H4 (cell line): ENCODE measurements around the gene MSI2. TPM values are rescaled to one million over a fixed set of nuclear protein-coding genes. Genes with fewer than 3 reads are reported as not detected.

ENCODE experiments used
- DNase-seq: peaks from one replicate; pipeline ENCODE4 v3.0.0-alpha.2; 2015; ENCODE audit warnings: low spot score
- total RNA-seq: library from RNA; depleted of rRNA; stranded (reverse); fragments of >200 nt; shearing (Covaris generic); gene quantifications from 2 replicates; pipeline ENCODE4 v1.2.3, GENCODE V29; 2014

MSI2 gene
- total RNA-seq, 1 experiment from 2014 or later = 27.7 TPM

- no peak for DNase-seq
Observed at GRCh38 chr17:57638284-57638683, 382.0 kb downstream of the MSI2 start.

- DNase-seq = no peak
Observed at GRCh38 chr17:57639381-57639780, 383.1 kb downstream of the MSI2 start.

GRCh38 chr17:57640079-57640478 lies 383.8 kb downstream of the MSI2 start:
- DNase-seq = no peak

GRCh38 chr17:57641761-57642160 lies 385.4 kb downstream of the MSI2 start:
- no peak for DNase-seq

GRCh38 chr17:57643062-57643461 lies 386.7 kb downstream of the MSI2 start:
- DNase-seq = no peak

GRCh38 chr17:57644326-57644725 lies 388.0 kb downstream of the MSI2 start:
- no peak for DNase-seq

GRCh38 chr17:57645950-57646665 lies 389.8 kb downstream of the MSI2 start:
- DNase-seq = no peak

- DNase-seq = no peak
Observed at GRCh38 chr17:57648720-57649119, 392.4 kb downstream of the MSI2 start.

- no peak for DNase-seq
Observed at GRCh38 chr17:57649191-57649590, 392.9 kb downstream of the MSI2 start.

GRCh38 chr17:57649731-57650484 lies 393.6 kb downstream of the MSI2 start:
- peak; percentile 54 for DNase-seq

GRCh38 chr17:57650548-57650947 lies 394.2 kb downstream of the MSI2 start:
- no peak for DNase-seq

GRCh38 chr17:57651451-57651850 lies 395.1 kb downstream of the MSI2 start:
- DNase-seq = no peak

GRCh38 chr17:57651996-57652395 lies 395.7 kb downstream of the MSI2 start:
- DNase-seq = no peak

GRCh38 chr17:57652811-57653210 lies 396.5 kb downstream of the MSI2 start:
- no peak for DNase-seq

- DNase-seq = no peak
Observed at GRCh38 chr17:57653279-57653678, 397.0 kb downstream of the MSI2 start.

- no peak for DNase-seq
Observed at GRCh38 chr17:57654040-57654775, 397.9 kb downstream of the MSI2 start.

- no peak for DNase-seq
Observed at GRCh38 chr17:57655553-57655952, 399.2 kb downstream of the MSI2 start.

GRCh38 chr17:57657211-57657610 lies 400.9 kb downstream of the MSI2 start:
- DNase-seq = no peak

- DNase-seq = no peak
Observed at GRCh38 chr17:57662041-57662440, 405.7 kb downstream of the MSI2 start.

- DNase-seq = peak; percentile 99
Observed at GRCh38 chr17:57662644-57663308, 406.5 kb downstream of the MSI2 start.

GRCh38 chr17:57663326-57664070 lies 407.2 kb downstream of the MSI2 start:
- DNase-seq = no peak
